Measurements from ENCODE around the gene GPRIN1.

The GPRIN1 gene

DNA sequence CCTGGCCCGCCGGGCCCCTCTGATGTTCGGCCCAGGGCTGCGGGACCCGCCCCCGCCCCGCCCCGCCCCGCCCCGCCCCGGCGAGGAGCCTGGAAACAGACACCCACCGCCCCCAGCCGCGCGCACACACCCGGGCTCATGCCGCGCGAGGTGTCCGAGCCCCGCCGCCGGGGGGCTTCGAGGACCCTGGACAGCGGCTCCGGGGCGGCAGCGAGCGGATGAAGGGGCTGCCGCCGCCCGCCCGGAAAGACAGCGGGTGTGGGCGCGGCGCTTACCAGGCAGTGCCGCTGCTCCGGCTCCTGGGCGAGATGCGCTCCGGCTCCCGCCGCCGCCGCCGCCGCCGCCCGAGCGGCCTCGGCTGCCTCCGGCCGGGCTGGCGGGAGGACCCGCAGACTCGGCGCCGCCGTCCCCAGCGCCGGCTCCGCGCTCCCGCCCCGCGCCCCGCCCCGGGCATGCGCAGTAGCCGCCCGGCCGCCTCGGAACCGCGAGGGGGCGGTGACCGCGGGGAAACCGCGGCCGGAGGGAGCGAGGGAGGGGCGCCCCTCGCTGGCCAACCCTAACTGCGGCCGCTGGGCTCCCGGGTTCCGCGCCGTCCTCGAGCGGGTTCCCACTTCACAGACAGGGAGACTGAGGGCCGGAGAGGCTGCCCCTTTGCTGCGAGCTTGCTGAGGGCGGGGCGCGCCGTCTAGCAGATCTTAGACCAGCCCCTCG is at the start of gene GPRIN1:
TSS of gene GPRIN1 (minus strand) at position 433 of the 711 bp plus-strand sequence. CDS start 10,322 bp downstream, outside the sequence.
- peak; percentile 83 for DNase-seq (ENCODE audit: insufficient read length, low spot score)
- peak; percentile 69 for FAIRE-seq

DNA sequence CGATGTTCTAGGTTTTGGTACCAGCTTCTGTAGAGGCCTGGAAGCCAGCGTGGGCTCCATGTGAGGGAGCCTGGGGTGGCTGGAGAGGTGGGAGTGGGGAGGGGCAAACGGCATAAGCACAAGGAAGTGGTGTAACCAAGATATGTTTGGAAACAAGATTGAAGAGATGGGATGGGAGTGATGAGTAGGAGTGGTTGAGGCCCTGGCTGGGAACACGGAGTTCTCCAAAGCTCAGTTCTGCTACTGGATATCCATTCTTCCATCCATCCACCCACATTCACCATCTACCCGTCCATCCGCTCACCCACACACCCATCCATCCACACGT is 49.5 kb upstream of the GPRIN1 start:
- FAIRE-seq (no peak), DNase-seq (ENCODE audit: insufficient read length, low spot score) (no peak)

GRCh38 chr5:176658817-176659511 is 49.0 kb upstream of the GPRIN1 start:
- DNase-seq (ENCODE audit: insufficient read length, low spot score): no peak
- FAIRE-seq: no peak

DNA sequence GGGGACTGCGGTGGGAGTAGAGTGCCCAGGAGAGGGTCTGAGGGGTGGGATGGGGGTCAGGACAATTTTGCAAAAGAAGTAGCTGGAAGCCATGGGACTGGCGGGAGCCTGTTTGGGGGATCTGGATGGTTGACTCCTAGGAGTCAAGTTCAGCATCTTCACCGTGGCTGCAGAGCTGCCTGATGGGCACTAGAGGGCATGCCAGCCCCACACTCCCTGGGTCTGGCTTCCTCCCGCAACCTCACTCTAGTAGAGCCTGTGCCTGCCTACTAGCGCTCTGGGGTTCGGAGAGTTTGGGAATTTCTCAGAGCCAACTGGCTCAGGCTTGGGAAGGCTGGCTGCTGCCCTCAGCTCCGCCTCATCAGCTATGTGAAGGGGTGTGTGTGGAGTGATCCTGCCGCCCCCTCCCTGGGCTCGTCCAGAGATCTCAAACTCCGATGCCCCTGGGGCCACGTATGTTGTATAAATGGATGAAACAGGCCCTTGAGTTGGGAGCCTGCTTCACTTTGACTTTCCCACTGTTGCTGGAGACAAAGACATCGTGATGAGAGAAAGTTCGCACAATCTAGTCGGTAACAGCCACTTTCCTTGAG is 48.1 kb upstream of the GPRIN1 start:
- DNase-seq (ENCODE audit: insufficient read length, low spot score): peak; percentile 69
- FAIRE-seq: peak; percentile 81

DNA sequence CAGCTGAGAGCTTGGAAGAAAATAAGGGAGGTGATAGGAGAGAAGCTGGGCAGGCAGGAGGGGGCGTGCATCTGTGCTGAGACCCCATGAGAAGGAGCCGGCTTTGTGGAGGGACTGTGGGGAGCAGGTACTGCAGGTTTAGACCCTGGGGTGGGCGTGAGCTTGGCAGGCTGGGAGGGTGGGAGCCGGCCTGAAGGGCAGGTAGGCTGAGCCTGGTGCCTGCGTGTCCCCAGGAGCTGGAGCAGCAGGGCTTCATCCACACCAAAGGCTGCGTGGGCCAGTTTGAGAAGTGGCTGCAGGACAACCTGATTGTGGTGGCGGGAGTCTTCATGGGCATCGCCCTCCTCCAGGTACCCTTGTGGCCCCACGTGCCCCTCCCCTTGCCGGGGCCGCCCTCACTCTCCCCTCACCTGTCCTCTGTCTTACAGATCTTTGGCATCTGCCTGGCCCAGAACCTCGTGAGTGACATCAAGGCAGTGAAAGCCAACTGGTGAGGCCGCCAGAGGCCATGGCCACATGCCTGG is 46.6 kb upstream of the GPRIN1 start:
- no peak for DNase-seq (ENCODE audit: insufficient read length, low spot score)
- no peak for FAIRE-seq

DNA sequence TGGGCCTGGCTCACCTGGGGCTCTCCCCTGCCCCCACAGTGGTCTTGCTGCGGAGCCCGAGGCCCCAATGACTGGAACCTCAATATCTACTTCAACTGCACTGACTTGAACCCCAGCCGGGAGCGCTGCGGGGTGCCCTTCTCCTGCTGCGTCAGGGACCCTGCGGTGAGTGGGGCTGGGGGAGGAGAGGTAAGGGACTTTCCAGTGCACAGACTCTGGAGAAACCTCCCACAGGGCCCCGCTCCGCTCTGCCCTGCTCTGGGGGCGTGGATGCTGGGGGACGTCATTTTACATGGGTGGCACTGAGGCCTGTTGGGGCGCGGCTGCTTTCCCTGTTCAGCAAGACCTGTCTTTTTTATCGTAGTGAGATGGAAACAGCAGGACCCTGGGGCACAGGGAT is 44.9 kb upstream of the GPRIN1 start:
- no peak for FAIRE-seq

DNA sequence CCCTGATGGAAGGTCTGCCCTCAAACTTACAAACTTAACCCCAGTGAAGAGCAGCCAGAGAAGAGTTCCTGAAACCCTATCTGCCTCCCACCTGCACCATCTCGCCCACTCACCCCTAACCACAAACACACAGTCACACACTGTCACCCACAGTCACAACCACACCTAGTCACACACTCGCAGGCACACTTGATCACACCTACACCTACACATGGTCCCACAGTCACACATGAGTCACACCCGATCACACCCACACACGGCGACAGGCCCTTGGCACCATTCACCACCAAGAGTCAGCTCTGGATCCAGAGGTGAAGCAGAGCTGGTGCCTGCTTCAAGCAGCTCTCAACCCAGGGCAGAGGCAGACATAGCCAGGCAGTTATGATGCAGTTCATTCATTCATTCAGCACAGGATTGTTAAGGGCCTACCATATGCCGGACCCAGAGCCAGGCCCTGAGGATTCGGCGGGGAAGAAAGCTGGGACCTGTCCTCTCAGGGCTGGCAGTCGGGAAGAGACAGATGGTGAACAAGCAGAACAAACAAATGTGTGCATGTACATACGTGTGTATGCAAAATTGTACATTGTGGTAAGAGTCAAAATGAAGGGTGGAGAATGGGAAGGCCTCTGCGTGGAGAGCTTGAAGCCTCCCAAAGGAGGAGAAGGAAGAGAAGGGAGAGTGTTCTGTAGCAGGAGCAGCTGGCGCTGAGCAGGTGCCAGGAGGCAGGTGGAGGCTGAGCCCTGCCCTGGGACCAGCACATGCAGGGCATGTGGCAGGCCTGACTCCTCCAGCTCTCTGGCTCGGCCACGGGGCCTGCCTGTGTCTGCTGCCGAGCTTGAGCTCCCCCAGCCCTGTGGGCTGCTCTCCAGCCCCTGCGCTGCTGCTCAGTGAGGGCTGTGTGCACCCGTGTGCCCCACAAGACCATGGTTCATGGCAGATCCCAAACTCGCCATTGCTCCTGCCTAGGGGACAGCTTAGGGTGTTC is 43.7 kb upstream of the GPRIN1 start:
- DNase-seq (ENCODE audit: insufficient read length, low spot score): no peak
- peak; percentile 60 for FAIRE-seq

More for the DNA sequence above, 44.9 kb upstream of the GPRIN1 start:
- DNase-seq (ENCODE audit: insufficient read length, low spot score): no peak

DNA sequence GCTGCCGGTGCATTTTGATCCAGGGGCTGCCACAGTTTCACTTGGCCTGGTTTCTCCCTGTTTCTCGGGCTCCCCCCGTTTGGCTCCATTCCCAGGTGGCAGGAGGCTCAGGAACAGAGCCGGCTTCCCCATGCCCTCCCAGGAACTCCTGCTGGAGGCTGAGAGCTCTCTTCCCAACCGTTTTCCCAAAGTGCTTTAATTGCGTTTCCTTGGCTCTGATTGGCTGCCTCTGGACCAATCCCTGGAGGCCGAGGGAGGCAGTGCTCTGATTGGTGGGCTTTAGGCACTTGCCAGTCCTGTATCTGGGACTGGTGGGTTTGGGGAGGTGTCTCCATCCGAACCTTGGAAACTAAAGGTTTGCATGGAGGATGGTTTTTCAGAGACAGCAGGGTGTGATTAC is 42.2 kb upstream of the GPRIN1 start:
- DNase-seq (ENCODE audit: insufficient read length, low spot score) (no peak), FAIRE-seq (no peak)

DNA sequence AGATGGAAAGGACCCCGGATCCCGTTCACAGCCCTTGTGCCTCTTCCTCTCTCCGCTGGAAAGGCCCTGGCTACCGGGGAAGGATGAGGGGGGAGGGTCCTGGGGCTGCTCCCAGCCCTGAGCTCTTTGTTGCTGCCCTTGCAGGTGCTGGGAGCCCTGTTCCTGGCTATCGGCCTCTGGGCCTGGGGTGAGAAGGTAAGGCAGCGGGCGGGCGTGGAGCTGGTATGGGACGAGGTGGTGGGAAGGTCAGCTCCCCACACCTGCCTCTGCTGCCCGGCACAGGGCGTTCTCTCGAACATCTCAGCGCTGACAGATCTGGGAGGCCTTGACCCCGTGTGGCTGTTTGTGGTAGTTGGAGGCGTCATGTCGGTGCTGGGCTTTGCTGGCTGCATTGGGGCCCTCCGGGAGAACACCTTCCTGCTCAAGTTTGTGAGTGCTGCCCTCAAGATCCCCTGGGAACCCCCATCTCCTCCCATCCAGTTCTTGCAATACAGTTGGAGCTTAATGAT is 41.6 kb upstream of the GPRIN1 start:
- no peak for DNase-seq (ENCODE audit: insufficient read length, low spot score)
- no peak for FAIRE-seq

DNA sequence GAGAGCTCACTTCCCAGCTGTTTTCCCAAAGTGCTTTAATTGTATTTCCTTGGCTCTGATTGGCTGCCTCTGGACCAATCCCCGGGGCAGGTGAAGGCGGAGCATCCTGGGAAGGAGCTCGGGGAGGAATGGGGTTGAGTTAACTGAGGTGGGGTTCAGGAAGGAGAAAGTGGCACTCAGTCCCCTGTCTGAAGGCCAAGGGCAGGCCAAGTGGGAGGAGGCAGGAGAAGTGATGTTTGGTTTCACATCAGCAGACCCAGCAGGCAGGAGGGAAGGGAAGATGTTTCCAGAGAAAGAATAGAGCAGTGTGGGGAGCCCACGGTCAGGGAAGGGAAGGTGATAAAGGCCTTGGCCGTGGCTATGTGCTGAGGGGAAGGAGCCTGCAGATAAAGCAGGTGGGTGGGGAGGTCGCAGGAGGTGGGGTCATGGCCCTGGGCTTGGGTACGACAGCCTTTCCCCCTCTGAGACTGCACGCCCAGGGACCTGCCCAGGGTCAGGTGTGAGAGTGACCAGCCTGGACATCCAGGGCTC is 40.5 kb upstream of the GPRIN1 start:
- no peak for DNase-seq (ENCODE audit: insufficient read length, low spot score)
- no peak for FAIRE-seq

DNA sequence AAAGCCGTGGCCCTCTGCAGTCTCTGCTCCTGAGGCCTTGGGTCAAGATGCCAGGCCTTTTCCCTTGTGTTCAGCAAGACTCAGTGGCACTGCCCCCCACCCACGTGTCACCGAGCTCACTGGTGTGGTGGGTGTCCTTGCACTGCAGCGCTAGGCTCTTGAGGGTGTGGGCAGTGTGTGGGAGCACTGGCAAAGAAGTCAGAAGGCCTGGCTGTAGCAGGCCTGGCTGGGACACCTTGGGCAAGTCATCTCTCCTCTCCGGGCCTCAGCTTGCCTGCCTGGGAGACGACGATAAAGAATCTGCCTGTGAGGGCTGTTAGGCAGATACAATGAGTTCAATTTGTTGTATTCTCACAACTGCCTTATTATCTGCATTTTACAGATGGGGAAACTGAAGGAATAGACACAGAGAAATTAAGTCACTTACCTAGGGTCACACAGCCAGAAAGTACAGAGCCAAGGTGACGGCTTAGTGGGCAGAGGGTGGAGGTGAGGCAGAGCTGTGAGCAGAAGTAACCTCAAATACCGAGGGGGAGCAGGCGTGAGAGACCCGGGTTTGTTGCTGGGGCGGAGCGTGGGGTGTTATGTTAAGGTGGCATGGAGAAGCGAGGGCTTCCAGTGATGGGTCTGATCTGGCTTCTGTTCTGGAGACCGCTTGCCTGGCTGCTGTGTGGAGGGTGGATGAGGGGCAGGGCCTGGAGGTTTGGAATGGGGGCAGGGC is 38.7 kb upstream of the GPRIN1 start:
- FAIRE-seq: no peak
- no peak for DNase-seq (ENCODE audit: insufficient read length, low spot score)

- DNase-seq (ENCODE audit: insufficient read length, low spot score) (peak; percentile 56), FAIRE-seq (no peak)
Measured at GRCh38 chr5:176647843-176648473, 38.0 kb upstream of the GPRIN1 start.

- peak; percentile 96 for DNase-seq (ENCODE audit: insufficient read length, low spot score)
- peak; percentile 96 for FAIRE-seq
Measured at GRCh38 chr5:176647030-176647842, 37.3 kb upstream of the GPRIN1 start, which contains the start of gene TSPAN17. TSPAN17 (plus strand) TSS chr5:176647484; CDS start chr5:176647616, 132 bp downstream.

GRCh38 chr5:176646707-176647029 is 36.7 kb upstream of the GPRIN1 start:
- FAIRE-seq (no peak), DNase-seq (ENCODE audit: insufficient read length, low spot score) (no peak)

GRCh38 chr5:176646049-176646706 is 36.2 kb upstream of the GPRIN1 start:
- no peak for FAIRE-seq
- no peak for DNase-seq (ENCODE audit: insufficient read length, low spot score)

- no peak for FAIRE-seq
Measured at GRCh38 chr5:176644878-176645670, 35.1 kb upstream of the GPRIN1 start.

DNA sequence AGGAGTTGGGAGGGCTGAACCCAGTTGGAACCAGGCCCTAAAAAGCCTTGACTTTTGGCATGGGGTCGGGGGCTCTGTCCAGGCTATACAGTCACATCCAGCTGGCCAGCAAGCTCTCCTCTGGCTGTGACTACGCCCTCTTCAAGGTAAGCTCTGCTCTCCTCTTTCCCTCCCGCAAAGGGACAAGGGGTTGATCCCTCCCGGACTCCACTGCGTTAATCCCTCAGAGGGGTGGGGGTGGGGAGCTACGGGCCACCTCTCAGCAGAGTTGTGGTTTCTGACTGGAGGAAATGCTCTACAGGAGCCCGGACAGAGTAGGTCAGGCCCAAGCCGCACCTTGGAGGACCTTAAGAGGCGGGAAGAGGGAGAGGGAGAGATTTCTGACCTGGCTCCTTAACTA is 34.3 kb upstream of the GPRIN1 start:
- DNase-seq (ENCODE audit: insufficient read length, low spot score) (no peak), FAIRE-seq (no peak)

More at GRCh38 chr5:176644878-176645670, 35.1 kb upstream of the GPRIN1 start:
- no peak for DNase-seq (ENCODE audit: insufficient read length, low spot score)

Measured in HTR-8/SVneo (cell line).